Measurements from ENCODE around the gene SATB1.

GRCh38 chr3:18439281-18439680 is 14.1 kb upstream of the SATB1 start:
- TF ChIP-seq BRCA1 (IDR thresholded peaks at IDR 0.05; ENCODE audit: low read depth, low read length) (no peak), EZH2 (IDR thresholded peaks at IDR 0.05; ENCODE audit: low read depth, low read length, severe bottlenecking) (no peak), SRF (IDR thresholded peaks at IDR 0.05; ENCODE audit: low read depth, low read length) (no peak), POLR2A (IDR thresholded peaks at IDR 0.05; ENCODE audit: control extremely low read depth in 1 of 2, low read depth in 2 of 2, low read length in 2 of 2) (no peak), POLR2AphosphoS5 (IDR thresholded peaks at IDR 0.05; ENCODE audit: low read depth, low read length) (no peak), USF2 (IDR thresholded peaks at IDR 0.05; ENCODE audit: low read length) (no peak), JUN (IDR thresholded peaks at IDR 0.05; ENCODE audit: low read depth, low read length) (no peak)
- TF ChIP-seq, protein P1, sequence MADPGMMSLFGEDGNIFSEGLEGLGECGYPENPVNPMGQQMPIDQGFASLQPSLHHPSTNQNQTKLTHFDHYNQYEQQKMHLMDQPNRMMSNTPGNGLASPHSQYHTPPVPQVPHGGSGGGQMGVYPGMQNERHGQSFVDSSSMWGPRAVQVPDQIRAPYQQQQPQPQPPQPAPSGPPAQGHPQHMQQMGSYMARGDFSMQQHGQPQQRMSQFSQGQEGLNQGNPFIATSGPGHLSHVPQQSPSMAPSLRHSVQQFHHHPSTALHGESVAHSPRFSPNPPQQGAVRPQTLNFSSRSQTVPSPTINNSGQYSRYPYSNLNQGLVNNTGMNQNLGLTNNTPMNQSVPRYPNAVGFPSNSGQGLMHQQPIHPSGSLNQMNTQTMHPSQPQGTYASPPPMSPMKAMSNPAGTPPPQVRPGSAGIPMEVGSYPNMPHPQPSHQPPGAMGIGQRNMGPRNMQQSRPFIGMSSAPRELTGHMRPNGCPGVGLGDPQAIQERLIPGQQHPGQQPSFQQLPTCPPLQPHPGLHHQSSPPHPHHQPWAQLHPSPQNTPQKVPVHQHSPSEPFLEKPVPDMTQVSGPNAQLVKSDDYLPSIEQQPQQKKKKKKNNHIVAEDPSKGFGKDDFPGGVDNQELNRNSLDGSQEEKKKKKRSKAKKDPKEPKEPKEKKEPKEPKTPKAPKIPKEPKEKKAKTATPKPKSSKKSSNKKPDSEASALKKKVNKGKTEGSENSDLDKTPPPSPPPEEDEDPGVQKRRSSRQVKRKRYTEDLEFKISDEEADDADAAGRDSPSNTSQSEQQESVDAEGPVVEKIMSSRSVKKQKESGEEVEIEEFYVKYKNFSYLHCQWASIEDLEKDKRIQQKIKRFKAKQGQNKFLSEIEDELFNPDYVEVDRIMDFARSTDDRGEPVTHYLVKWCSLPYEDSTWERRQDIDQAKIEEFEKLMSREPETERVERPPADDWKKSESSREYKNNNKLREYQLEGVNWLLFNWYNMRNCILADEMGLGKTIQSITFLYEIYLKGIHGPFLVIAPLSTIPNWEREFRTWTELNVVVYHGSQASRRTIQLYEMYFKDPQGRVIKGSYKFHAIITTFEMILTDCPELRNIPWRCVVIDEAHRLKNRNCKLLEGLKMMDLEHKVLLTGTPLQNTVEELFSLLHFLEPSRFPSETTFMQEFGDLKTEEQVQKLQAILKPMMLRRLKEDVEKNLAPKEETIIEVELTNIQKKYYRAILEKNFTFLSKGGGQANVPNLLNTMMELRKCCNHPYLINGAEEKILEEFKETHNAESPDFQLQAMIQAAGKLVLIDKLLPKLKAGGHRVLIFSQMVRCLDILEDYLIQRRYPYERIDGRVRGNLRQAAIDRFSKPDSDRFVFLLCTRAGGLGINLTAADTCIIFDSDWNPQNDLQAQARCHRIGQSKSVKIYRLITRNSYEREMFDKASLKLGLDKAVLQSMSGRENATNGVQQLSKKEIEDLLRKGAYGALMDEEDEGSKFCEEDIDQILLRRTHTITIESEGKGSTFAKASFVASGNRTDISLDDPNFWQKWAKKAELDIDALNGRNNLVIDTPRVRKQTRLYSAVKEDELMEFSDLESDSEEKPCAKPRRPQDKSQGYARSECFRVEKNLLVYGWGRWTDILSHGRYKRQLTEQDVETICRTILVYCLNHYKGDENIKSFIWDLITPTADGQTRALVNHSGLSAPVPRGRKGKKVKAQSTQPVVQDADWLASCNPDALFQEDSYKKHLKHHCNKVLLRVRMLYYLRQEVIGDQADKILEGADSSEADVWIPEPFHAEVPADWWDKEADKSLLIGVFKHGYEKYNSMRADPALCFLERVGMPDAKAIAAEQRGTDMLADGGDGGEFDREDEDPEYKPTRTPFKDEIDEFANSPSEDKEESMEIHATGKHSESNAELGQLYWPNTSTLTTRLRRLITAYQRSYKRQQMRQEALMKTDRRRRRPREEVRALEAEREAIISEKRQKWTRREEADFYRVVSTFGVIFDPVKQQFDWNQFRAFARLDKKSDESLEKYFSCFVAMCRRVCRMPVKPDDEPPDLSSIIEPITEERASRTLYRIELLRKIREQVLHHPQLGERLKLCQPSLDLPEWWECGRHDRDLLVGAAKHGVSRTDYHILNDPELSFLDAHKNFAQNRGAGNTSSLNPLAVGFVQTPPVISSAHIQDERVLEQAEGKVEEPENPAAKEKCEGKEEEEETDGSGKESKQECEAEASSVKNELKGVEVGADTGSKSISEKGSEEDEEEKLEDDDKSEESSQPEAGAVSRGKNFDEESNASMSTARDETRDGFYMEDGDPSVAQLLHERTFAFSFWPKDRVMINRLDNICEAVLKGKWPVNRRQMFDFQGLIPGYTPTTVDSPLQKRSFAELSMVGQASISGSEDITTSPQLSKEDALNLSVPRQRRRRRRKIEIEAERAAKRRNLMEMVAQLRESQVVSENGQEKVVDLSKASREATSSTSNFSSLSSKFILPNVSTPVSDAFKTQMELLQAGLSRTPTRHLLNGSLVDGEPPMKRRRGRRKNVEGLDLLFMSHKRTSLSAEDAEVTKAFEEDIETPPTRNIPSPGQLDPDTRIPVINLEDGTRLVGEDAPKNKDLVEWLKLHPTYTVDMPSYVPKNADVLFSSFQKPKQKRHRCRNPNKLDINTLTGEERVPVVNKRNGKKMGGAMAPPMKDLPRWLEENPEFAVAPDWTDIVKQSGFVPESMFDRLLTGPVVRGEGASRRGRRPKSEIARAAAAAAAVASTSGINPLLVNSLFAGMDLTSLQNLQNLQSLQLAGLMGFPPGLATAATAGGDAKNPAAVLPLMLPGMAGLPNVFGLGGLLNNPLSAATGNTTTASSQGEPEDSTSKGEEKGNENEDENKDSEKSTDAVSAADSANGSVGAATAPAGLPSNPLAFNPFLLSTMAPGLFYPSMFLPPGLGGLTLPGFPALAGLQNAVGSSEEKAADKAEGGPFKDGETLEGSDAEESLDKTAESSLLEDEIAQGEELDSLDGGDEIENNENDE (IDR thresholded peaks at IDR 0.05; ENCODE audit: insufficient replicate concordance, low read length), result no peak
- TF ChIP-seq, protein P2, sequence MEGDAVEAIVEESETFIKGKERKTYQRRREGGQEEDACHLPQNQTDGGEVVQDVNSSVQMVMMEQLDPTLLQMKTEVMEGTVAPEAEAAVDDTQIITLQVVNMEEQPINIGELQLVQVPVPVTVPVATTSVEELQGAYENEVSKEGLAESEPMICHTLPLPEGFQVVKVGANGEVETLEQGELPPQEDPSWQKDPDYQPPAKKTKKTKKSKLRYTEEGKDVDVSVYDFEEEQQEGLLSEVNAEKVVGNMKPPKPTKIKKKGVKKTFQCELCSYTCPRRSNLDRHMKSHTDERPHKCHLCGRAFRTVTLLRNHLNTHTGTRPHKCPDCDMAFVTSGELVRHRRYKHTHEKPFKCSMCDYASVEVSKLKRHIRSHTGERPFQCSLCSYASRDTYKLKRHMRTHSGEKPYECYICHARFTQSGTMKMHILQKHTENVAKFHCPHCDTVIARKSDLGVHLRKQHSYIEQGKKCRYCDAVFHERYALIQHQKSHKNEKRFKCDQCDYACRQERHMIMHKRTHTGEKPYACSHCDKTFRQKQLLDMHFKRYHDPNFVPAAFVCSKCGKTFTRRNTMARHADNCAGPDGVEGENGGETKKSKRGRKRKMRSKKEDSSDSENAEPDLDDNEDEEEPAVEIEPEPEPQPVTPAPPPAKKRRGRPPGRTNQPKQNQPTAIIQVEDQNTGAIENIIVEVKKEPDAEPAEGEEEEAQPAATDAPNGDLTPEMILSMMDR (IDR thresholded peaks at IDR 0.05; ENCODE audit: control extremely low read depth in 1 of 3, insufficient read depth in 1 of 3, low read depth in 1 of 3, low read length in 3 of 3), result no peak

All from H1 (cell line).